Fibroblast of upper back skin (primary cell): ENCODE measurements around the gene PARD6B.
A peak's percentile ranks its signal among the peaks of the same experiment; 100 is the strongest.
"Not testable (repeated sequence)": the region's sequence is repeated elsewhere in the genome, so short reads cannot be mapped to it uniquely, and the experiment has no call there.

Source experiments
- DNase-seq: peaks from one replicate; pipeline ENCODE4 v3.0.0-alpha.2; 2013

PARD6B gene, protein sequence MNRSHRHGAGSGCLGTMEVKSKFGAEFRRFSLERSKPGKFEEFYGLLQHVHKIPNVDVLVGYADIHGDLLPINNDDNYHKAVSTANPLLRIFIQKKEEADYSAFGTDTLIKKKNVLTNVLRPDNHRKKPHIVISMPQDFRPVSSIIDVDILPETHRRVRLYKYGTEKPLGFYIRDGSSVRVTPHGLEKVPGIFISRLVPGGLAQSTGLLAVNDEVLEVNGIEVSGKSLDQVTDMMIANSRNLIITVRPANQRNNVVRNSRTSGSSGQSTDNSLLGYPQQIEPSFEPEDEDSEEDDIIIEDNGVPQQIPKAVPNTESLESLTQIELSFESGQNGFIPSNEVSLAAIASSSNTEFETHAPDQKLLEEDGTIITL

DNA sequence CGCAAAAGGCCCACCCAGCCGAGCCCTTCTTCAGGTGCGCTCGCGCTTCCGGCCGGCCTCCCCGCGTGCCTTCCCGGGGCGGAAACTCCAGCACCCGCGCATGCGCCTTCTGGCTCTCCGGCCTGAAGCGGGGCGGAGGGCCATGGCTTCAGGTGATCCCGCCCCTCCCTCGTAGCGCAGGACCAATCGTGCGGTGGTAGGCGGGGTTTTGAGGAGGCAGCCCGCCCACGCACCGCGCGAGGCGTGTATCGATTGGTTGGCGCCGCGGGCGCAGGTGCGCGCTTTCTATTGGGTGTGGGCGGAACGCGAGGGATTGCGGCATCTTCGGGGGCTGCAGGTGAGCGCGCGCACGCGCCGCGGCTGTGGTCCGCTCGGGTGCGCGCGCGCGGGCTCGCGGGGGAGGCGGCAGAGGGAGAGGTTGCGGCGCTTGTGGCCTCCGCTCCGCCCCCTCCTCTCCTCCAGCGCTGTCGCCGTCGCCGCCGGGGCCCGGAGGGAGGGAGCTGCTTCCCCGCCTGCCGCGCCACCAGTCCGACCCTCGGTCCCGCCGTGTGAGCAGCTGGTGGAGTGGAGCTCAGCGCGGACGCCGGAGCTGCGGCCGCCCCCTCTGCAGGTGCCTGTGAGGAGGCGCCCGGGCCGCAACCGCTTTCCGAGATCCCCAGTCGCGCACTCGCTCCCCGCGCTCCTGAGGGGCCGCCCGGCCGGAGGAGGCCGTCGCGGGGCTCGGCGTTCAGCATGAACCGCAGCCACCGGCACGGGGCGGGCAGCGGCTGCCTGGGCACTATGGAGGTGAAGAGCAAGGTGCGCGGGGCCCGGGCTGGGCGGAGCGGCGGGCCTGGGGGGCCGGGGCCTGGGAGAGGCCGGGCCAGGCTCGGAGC is at the start of gene PARD6B:
PARD6B (plus strand) TSS at position 526 of the 875 bp plus-strand sequence; CDS start at position 733, 207 bp downstream.
- peak; percentile 93 for DNase-seq

DNA sequence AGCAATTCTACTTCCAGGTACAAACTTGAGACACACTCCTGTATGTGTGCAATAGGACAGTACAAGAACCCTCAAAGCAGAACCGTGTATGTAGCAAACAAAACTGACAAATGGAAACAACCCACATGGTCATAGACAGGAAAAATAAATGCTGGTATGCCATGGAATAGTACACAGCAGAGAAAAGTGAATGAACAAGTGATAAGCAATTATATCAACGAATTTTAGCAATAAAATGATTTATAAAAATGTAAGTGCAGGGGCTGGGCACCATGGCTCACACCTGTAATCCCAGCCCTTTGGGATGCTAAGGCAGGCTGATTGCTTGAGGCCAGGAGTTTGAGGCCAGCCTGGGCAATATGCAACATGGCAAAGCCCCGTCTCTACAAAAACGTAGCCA is 49.3 kb upstream of the PARD6B start:
- DNase-seq = no peak

DNA sequence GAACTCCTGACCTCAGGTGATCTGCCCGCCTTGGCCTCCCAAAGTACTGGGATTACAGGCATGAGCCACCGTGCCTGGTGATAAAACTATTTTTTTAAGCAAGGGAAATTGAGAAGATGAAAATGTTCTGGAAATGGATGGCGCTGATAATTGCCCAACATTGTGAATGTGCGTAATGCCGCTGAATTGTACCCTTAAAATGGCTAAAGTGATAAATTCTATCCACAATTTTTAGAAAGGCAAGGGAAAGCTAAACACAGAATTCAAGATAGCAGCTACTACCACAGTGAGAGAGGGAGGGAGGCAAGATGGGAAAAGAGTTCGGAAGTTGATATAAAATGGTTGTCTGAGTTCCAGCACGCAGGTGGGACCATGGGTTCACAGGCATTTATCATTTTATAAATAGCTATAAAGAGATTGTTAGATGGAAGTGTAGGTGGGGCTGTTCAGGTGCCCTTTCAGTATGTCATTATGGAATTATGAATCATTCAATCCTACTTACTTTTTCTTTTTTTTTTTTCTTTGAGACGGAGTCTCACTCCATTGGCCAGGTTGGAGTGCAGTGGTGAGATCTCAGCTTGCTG is 48.3 kb upstream of the PARD6B start:
- DNase-seq = no peak

DNA sequence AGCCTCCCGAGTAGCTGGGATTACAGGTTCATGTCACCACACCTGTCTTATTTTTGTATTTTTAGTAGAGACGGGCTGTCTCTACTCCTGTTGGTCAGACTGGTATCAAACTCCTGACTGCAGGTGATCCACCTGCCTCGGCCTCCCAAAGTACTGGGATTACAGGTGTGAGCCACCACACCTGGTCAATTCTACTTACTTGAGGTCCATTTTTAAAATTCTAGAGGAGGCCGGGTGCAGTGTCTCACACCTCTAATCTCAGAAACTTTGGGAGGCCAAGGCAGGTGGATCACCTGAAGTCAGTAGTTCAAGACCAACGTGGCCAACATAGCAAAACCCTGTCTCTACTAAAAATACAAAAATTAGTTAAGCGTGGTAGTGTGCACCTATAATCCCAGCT is 47.8 kb upstream of the PARD6B start:
- DNase-seq = no peak

DNA sequence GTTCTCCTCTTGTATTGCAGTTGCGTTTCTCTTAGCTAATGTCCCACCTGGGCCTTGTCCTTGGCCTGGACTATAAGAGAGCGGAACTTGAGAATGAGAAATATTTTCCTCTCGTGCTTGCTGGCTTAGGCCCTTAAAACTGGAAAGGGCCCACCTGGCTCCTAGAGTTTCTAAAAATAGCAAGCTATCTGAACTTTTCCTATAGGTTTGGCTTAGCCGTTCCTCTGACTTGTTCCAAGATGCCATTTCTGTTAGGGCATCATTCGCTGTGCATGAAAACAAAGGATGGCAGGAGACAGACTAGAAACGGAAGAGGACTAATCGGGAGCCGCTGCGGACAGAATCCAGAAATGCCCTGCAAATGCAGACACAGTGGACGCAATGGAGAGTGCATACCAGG is 44.6 kb upstream of the PARD6B start:
- DNase-seq = no peak

DNA sequence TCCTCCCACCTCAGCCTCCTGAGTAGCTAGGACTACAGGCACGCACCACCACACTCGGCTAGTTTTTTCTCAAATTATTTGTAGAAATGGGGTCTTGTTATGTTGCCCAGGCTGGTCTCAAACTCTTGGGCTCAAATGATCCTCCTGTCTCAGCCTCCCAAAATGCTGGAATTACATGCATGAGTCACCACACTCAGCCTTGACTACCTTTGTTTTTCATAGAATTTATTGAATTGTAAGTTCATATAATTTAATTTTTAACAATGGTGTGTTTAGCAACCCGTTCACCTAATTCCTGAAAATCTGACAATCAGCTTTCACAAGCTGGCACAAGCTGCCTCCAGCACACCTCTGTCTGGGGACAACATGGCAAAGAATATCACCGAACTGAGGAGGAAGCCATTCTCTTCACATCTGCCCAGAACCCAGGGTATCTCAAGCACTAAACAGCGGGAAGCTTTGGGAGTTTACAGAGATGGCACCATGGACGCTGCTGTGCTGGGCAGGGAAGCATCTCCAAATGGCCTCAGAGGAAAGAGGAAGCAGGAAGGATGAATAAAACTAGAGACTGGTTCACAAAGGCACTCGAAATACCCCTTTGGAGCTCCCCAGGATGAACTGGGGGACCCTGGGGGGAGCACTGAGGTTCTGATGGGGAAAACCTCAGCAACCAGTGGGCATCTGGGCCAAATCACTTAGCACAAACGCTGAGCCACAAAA is 43.0 kb upstream of the PARD6B start:
- DNase-seq = no peak

DNA sequence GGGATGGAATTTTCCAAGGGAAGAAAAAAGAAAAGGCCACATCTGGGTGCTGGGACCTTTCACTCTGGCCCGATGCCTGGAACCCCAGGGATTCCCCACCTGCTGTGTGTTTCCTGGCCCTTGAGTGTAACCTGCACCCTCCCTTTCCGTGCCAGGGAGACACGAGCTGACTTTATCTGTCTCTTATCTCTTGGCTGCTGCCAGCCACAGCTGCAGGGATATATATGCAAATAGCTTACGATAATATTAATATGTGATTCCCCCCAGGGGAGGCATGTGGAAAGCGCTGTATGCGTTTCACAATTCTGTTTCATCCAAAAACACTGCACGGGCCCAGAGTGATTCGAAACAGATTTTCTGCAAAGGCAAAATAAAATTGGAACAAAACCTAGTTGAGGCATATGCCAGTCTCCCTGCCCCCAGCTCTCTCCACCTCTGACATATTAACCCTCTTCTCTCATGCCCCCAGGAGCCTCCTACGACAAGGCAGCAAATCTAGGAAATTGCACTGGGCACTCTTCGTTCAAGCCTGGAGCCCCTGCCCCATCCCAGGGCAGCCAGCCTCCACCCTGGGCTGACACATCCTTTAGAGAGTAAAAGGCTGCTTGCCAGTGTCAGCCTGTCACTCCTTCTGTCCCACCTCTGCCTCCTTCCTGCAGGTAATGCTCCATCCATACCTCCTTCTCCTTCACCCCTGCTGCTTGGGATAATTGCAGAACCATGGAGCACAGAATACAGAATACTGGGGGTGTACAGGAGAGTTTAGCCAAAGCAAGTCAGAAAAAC is 41.3 kb upstream of the PARD6B start:
- DNase-seq = peak; percentile 39

DNA sequence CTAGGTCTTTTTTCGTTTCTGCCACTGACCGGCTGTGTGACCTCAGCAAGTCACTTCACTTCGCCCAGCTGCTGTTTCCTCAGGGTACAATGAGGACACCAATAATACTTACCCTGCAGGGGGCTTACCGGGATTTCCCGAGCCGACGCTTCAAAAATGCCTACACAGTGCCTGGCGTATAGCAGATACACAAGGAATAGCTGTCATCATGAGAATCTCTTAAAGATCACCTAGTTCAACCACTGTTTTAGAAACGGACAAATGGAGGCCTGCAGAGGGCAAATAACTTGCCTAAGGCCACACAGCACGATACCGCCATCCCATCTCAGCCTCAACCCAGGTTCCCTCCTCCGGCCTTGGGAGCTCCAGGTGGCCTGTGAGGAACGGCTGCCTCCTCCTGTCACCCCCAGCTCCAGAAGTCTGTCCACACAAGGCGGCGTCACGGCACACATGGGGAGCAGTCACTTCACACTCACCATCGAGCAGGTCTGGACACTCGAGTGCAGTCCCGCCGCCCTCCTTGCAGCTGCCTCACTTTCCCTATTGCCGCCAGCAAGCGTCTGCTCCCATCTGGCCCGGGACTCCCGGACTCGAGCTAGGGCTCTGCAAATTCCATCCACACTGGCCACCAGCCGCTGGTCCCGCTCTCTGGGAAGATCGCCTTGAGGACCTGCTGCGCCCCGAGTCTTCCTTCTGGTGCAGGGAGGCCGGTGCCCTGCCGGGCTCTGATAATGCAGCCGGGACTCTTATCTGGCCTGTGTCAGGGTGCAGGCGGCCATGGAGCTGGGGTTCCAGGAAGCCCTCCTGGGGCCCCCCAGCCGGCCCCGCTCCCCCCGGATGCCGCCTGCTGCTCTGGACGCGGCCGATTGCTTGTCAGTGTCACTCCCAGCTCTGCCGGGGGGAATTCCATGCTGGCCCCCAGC is 40.5 kb upstream of the PARD6B start, which contains the start of gene RIPOR3:
RIPOR3 (minus strand) TSS at position 893 of the 923 bp plus-strand sequence; CDS start at position 479, 414 bp downstream.
- DNase-seq = no peak

DNA sequence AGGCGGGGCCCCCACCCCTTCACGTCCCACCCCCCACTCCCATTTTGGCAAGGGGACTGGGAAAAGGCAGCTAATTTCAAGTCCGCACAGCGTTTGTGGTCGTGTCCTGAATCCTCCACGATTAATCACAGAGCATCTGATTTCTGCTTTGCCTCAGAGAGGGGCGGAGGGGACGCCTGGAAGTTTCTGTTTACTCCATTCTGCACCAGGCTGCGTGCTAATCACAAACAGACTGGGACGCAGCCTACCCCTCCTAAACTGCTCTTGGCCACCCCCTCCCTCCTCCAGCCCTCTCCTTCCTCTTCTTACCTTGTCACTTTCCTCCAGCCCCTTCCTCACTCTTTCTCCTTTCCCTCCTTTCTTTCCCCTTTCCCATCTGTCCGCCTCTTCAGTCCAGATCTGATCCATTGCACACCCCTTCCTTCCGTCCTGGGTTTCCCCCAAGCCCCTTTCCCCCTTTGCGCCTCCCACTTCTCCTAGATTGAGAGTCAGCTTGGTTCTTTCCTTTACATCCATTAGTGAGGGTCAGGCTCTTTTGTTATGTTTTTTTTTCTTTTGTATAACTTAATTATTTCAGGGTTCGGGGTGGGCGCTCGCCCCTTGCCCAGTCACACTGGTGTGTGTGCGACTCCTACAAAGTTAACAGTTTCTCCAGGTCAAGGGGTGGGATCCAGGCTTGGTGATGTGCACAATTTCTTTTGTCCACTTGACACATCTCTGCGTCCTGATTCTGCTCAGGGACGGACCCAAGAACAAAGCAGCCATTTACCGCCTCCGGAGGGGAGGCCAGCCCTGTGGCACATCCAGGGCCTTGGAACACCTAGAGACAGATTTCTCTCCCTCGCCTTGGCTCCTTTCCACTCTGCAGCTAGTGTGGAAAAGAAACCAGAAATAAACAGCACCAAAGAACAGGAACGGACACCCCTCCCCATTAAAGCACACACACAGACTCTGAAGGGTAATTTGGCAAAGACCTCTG is 39.5 kb upstream of the PARD6B start:
- DNase-seq = peak; percentile 70

DNA sequence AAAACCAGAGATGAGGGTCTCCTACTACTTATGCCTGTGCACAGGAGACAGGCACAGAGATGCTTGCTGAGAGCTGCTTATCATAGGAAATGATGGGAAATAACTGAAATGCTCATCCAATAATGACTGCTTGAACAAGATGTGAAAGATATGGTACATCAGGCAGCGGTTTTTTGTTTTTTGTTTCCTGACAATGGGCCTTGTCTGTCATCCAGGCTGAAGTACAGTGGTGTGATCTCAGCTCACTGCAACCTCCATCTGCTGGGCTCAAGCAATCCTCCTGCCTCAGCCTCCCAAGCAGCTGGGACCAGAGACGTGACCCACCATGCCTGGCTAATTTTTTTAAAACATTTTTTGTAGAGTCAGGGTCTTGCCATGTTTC is 38.8 kb upstream of the PARD6B start:
- no peak for DNase-seq

DNA sequence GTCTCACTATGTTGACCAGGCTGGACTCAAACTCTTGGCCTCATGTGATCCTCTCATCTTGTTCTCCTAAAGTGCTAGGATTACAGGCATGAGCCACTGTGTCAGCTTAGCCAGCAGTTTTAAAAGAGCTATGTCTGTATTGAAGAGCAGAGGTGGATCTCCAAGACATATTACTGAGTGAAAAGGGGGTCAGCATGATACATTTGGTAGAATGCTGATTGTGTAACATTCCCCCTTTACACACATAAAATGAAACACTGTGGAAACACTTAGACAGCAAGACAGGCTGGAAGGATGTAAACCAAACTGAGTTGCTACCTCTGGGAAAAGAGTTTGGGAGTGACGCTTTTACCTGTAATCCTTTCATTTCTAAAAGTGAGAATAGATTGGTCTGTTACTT is 38.4 kb upstream of the PARD6B start:
- DNase-seq = no peak

DNA sequence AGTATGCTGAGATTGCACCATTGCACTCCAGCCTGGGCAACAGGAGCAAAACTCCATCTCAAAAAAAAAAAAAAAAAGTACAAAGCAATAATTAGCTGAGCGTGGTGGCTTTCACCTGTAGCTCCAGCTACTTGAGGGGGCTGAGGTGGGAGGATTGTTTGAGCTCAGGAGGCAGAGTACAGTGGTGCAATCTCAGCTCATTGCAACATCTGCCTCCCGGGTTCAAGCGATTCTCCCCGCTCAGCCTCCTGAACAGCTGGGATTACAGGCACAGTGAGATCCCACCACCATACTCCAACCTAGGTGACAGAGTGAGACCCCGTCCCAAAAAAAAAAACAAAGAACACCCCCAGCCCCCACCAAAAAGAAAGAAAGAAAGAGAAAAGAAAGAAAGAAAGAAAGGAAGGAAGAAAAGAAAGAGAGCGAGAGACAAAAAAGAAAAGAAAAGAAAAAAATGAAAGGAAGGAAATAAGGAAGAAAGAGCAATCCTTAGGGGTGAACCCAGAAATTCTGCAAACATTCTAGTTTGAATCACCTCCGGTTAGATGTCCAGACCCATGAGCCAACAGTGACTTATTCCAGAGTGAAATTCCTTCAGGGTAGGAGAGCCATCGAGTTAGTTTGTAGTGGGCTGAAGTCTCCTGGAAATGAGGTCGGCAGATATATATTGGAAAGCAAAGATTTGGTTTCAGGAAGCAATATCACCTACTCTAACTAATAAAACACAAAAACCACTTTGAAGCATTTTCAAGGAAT is 36.8 kb upstream of the PARD6B start:
- peak; percentile 22 for DNase-seq

DNA sequence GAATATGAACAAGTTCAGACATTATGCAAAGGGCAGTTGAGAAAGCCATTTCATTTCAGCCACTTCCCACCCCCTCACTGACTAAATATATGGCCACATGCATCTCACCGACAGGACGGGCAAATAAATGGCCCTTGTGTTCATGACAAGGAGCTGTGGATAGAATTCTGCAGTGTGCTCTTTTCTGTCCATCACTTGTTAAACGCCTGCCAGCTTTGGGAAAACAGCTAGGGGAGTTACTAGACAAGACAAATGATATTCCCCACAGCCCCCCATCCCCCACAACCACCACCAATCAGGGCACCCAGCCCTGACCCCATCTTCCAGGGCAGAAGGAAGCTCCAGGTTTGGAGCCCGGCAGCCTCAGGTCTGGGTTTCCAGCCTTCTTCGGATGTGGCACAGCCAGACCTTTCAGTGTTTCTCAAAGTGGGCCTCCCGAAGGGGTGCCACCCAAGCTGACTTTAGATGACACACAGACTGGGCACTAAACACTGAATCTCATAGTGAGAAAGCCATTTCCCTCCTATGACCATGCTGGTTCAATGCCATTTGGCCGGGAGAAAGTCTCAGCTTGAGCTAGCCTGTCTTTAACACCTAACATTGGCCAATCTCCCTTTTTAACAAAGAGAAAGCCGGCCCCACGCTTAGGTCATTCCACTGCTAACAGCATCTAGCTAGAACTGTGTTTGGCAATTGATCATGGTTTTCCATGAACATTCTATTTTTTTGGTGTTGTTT is 36.1 kb upstream of the PARD6B start:
- no peak for DNase-seq

DNA sequence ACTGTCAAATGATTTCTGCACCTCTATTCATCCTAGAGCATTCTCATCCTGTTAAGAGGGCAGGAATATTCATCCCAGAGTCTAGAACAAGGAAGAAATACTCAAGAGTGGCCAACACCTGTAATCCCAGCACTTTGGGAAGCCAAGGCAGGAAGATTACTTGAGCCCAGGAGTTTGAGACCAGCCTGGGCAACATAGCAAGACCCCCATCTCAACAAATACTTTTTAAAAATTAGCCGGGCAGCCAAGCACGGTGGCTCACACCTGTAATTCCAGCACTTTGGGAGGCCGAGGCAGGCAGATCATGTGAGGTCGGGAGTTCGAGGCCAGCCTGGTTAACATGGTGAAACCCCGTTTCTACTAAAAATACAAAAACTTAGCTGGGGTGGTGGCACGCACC is 33.1 kb upstream of the PARD6B start:
- DNase-seq = not testable (repeated sequence)

DNA sequence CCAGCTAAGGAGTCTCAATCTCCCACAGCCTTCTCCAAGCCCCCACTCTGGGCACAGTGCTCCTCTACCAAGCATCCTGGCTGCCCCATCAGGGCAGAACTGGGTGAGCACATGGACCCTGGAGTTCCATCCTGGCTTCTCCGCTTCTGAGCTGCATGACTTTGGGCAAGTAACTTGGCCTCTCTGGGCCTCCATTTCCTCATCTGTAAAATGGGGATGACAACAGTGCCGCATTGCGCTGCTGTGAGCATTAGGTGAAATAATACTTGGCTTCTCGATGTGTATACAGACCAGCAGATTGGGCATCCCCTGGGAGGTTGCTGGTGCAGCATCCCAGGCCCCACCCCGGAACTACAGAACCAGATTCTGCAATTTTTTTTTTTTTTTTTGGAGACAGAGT is 31.7 kb upstream of the PARD6B start:
- no peak for DNase-seq

DNA sequence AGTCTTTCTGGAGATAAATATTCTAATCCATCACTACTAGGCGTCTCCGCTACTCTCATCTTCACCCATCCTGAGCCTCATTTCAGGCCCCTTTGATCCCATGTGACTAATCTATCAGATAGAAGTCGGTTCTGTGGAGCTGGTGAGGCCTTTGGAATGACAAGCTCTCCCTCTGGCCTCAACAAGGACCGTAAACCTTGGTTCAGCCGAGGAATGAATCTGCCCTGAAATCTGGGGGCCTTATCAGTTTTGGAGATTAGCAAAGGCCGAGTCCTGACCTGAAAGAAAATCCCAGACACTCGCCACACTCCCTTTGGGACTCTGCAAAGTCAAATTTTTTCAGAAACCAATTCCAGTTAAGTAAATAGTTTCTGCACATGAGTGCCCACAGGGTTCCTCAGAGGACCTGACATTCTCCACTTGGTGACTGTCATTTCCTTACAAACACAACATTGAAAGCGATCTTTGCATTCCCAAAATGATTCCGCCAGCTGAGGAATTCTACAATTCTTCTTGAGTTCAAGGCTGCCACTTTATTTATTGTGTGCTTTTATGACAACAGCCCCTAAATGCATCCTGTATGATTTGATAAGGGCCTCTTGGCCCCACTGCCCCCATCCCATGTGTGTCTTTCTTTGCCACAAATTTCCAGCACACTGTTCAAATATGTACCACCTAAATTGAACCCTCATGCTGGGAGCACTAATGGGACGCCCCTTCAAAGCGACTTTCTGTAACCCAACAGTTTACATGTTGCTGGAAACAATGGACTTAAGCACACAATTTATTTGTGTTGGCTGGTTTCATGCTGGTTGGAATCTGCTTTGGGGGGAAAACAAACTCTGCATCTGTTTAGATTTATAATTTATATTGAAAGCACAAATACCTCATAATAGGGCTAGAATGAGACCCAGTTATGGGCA is 30.1 kb upstream of the PARD6B start:
- DNase-seq = no peak
